Stimulated activated CD4-positive, alpha-beta T cell treated with anti-CD3 and anti-CD28 coated beads, TNF-alpha, amount 100 ng/mL, for 24 hours (primary cell): ENCODE measurements around the gene ITPR2.

Experiments
- DNase-seq, 3 experiments: peaks; one replicate each; pipeline ENCODE4 v3.0.0-alpha.2; 2020; ENCODE audit warnings: low read depth in 3 of 3

The ITPR2 gene

GRCh38 chr12:26400627-26401026 lies 432.4 kb downstream of the ITPR2 start:
- DNase-seq = no peak

DNA sequence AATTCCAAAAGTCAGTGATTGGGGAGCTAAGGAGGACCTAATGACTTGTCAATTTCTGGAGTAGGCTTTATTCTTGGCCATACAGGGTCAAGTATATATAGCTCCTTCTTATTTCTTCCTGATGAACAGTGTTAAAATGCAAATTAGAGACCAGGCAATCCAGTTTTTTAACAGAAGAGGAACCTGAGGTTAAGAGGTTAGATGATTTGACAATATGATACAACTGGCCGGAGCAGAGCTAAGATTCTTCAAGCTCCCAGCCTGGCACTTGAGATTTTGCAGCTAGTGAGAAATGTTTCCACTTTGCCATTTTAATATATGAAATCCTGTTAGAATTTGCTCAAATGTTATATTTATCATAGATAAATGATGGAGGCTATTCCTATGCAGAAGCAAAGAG lies 433.6 kb downstream of the ITPR2 start:
- DNase-seq = no peak

DNA sequence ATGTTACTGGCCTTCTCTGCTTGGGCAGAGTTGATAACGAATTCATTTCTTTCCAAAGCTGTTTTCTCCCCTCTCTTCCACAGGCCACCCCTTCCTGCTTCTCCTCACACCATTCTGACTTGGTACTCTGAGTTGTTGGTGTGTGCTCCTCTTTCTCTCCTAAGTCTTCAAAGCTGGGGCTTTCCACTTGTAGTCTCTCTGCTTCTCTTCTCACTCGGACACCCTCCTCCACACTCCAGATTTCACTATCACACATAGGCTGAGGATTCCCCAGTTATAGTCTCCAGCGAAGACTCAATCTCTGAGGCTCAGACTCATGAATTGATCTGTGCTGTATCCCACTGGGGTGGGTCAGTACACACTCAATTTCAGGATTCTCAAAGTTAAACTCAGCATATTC lies 436.6 kb downstream of the ITPR2 start:
- no peak for DNase-seq

DNA sequence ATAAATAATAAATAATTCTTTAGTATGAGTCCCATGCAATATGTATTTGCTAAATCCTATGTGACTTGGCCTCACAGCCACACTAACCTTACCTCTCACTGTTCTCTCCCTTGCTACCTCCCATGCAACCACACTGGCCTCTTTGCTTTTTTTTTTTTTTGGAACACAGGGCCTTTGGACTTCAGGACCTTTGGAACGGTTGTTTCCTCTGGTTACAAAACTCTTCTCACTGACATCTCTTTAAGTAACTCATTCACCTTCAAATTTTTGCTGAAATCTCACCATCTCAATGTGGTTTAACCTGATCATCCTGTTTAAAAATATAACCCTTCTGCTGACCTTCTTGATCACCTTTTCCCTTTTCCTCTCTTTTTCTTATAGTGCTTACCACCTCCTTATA lies 443.7 kb downstream of the ITPR2 start:
- DNase-seq = no peak

- no peak for DNase-seq
These were observed 448.5 kb downstream of the ITPR2 start for GRCh38 chr12:26384536-26384935.

DNA sequence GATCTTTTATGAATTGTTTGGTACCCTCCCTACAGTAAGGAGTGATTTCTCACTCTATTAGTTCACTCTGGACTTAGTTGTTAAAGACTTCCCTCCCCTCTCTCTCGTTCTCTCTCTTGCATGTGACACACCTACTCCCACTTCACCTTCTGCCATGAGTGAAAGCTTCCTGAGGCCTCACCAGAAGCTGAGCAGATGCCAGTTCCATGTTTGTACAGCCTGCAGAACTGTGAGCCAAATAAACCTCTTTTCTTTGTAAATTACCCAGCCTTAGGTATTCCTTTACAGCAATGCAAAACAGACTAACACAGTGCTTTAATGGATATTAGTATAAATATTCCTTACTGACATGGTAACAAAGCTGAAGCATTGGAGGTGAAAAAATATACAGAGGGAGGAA lies 450.0 kb downstream of the ITPR2 start:
- DNase-seq = no peak

- DNase-seq = no peak
These were observed 452.1 kb downstream of the ITPR2 start for GRCh38 chr12:26380897-26381296.

DNA sequence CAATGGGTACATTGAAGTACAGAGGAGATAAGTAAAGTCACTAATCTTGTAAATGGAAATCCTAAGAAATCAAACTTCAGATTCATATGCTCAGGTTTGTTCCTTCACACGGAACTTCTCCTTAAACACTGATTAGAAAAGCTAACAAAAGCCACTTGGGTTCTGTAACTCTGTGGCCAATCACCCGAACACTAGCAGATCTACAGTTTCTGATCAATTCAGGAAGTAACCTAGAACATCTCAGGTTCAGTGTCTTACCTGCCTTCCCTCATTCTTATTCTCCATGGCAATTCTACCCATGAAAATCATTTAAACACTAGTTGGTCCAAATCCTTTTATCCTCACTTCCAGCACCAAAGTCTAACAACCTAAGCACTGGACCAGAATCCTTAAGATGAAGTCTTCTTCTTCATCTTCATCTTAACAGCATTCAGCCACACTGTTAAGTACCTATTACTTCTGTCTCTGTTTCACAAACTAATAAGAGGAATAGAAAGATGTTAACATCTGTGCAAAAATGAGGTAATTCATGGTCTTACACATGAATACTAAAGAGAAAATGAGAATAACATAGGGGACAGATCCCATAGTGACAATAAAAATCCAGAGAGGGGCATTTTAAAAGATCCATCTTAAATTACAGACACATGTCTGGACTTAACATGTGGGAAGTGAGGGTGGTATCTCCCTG lies 453.1 kb downstream of the ITPR2 start:
- DNase-seq = no peak

GRCh38 chr12:26378711-26379110 lies 454.3 kb downstream of the ITPR2 start:
- no peak for DNase-seq

GRCh38 chr12:26374934-26375680 lies 457.9 kb downstream of the ITPR2 start:
- DNase-seq = no peak

- no peak for DNase-seq
These were observed 459.1 kb downstream of the ITPR2 start for GRCh38 chr12:26373606-26374495.

- DNase-seq = no peak
These were observed 460.1 kb downstream of the ITPR2 start for GRCh38 chr12:26372866-26373265.

GRCh38 chr12:26370098-26370497 lies 462.9 kb downstream of the ITPR2 start:
- DNase-seq = no peak

DNA sequence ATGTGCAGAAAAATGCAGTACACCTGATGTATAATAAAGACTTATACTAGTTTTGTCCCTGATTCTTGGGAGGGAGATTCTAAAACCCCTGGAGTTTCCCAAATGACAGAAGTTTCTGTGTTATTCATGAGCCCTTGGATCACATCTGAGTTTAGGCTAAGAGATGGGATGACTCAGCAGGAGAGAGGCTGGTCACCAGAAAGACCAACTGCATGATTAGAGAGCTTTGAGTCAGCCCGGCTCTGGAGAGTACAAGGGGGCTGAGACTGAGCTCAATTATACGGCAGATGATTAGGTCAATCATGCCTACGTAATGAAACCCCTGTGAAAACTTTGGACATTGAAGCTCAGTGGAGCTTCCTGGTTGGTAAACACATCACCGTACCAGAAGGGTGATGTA lies 463.4 kb downstream of the ITPR2 start:
- DNase-seq = no peak

DNA sequence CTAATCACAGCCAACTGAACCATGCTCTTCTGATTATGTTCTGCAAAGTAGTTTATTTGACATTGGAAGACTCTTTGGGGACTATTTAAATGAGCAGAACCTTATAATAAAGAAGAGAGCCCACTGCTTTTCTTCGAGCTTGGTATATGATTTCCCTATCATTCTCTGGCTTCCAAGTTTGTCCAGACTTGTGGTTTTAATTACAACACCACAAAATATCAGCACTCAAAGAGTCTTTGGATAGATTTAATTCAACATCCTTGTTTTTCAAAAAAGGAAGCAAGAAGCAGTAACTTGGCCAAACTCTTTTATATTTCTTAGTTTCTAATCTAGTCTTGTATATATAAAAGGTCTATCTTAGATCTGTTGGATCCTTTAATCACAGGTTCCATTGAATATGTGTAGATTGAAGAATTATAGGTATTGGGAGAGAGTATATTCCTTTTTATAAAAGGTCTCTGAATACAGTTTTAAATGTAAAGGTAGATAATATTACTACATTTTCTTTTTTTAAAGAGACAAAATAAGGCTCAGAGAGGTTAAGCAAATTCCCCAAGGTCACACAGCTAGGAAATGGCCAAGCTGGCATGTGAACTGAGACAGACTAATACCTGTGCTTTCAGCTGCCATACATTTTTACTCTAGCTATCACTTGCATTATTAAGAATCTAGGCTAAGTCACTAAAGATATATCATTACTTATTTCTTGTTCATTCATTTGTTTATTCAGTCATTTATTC lies 464.8 kb downstream of the ITPR2 start:
- no peak for DNase-seq

DNA sequence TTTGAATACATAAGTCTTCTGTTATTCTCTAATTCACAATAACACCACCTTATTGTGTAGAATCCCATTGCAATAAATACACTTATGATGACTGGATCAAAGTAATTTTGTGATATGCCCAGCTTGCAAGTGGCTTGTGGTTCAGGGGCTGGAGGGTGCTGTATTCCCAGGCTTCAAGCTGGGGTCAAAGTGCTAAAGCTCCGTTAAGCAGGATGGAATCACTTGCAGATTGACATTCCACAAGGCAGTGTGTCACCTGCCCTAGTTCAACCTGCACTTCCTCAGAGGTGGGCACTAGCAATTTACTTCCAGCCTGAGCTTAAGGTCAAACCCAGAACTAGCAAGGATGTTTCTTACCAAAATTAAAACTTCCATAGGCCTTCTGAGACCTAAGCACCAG lies 471.0 kb downstream of the ITPR2 start:
- no peak for DNase-seq

DNA sequence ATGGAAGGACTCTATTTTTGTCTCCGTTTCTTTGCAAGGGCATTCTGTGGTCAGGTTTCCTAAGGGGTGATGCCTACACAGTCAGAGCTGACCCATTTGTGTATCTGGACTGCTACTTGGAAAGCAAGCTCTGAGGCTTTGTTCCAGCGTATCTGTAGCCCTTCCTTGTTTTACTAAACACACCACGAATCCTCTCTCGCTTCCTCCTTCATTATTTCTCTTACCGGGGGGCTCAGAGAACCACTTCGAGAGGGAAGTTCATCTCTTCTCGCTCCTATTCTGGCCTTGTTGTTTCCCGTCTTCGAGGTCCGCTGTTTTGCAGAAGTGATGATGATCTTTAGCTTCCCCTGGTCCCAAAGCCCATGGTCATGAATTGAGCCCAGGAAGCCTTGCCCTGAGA lies 472.9 kb downstream of the ITPR2 start:
- no peak for DNase-seq

GRCh38 chr12:26359576-26359975 lies 473.4 kb downstream of the ITPR2 start:
- no peak for DNase-seq

GRCh38 chr12:26358651-26359050 lies 474.3 kb downstream of the ITPR2 start:
- DNase-seq = no peak

DNA sequence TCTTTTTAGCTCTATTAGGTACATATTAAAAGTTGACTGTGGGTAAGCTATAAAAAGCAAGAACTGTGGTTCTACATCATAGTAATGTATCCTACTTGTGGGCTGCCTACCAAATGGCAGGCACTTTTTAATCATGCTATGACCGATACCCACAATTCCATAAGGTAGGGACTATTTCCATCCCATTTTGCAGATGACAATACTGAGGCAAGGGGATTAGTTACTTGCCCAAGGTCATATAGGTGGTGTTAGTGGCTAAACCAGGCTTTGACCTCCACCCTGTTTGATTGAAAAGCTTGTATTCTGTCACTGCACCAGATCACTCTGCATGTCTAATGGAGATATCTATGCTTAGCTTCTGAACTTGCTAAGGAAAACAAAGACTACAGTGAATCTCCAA lies 485.7 kb downstream of the ITPR2 start:
- no peak for DNase-seq

DNA sequence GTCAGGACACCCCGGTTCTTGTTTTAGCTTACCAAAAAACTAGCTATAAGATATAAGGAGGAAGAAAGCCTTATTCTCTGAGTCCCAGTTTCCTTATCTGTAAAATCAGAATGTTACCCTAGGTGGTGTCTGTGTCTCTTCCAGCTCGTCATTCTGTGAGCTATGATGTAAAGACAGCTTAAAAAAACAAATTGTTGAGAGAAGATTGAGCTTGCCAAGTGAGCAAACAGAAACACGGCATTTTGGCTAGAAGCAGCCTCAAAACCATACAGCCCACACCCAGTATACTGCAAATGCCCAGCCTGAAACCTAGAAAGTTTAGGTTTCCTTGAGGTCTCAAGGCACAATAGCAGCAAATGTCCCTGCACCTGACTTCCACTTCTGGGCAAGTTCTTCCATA lies 486.3 kb downstream of the ITPR2 start:
- no peak for DNase-seq

- DNase-seq = no peak
These were observed 487.5 kb downstream of the ITPR2 start for GRCh38 chr12:26345471-26346003.
